GM19463 (cell line): ENCODE measurements around the gene ADCY1.

Experiments used
- ATAC-seq: cut with Tn5 transposase; IDR thresholded peaks from one replicate; pipeline ENCODE4 v1.9.1; 2021; ENCODE audit warnings: mild to moderate bottlenecking, moderate library complexity; ENCODE audit not compliant: unreplicated experiment

The ADCY1 gene

GRCh38 chr7:45592230-45592991, 18.2 kb downstream of the ADCY1 start:
- no peak for ATAC-seq

GRCh38 chr7:45593121-45593541, 19.0 kb downstream of the ADCY1 start:
- ATAC-seq, result no peak

- no peak for ATAC-seq
Measured at GRCh38 chr7:45593877-45594276, 19.7 kb downstream of the ADCY1 start.

GRCh38 chr7:45594745-45595535, 20.8 kb downstream of the ADCY1 start:
- no peak for ATAC-seq

- ATAC-seq, result no peak
Measured at GRCh38 chr7:45595809-45596664, 21.9 kb downstream of the ADCY1 start.

- no peak for ATAC-seq
Measured at GRCh38 chr7:45596665-45597095, 22.5 kb downstream of the ADCY1 start.

GRCh38 chr7:45597286-45597984, 23.3 kb downstream of the ADCY1 start:
- ATAC-seq, result no peak

- ATAC-seq, result no peak
Measured at GRCh38 chr7:45598886-45599520, 24.8 kb downstream of the ADCY1 start.

GRCh38 chr7:45599851-45600706, 25.9 kb downstream of the ADCY1 start:
- ATAC-seq, result no peak

- no peak for ATAC-seq
Measured at GRCh38 chr7:45601094-45601493, 26.9 kb downstream of the ADCY1 start.

GRCh38 chr7:45601816-45602540, 27.8 kb downstream of the ADCY1 start:
- ATAC-seq, result no peak

- no peak for ATAC-seq
Measured at GRCh38 chr7:45606050-45606449, 31.9 kb downstream of the ADCY1 start.

- ATAC-seq, result no peak
Measured at GRCh38 chr7:45606931-45607330, 32.8 kb downstream of the ADCY1 start.

- ATAC-seq, result no peak
Measured at GRCh38 chr7:45609180-45609579, 35.0 kb downstream of the ADCY1 start.

GRCh38 chr7:45610019-45610418, 35.9 kb downstream of the ADCY1 start:
- no peak for ATAC-seq

- no peak for ATAC-seq
Measured at GRCh38 chr7:45610660-45611299, 36.6 kb downstream of the ADCY1 start.

GRCh38 chr7:45617166-45617565, 43.0 kb downstream of the ADCY1 start:
- ATAC-seq, result no peak

- ATAC-seq, result no peak
Measured at GRCh38 chr7:45622058-45622457, 47.9 kb downstream of the ADCY1 start.
